NCI-H1694 (cell line): Measurements from ENCODE around the gene PELI3.
"Not testable (repeated sequence)": the region's sequence is repeated elsewhere in the genome, so short reads cannot be mapped to it uniquely, and the experiment has no call there.

ENCODE experiments used
- DNase-seq: peaks from one replicate; lab custom pipeline; 2025; lab: John Stamatoyannopoulos, UW

The PELI3 gene

GRCh38 chr11:66448523-66448922 is 18.2 kb upstream of the PELI3 start:
- DNase-seq = no peak

GRCh38 chr11:66450560-66450959 is 16.1 kb upstream of the PELI3 start:
- DNase-seq = no peak

- DNase-seq = no peak
Measured at GRCh38 chr11:66451663-66452062, 15.0 kb upstream of the PELI3 start.

- DNase-seq = no peak
Measured at GRCh38 chr11:66454247-66454646, 12.5 kb upstream of the PELI3 start.

- no peak for DNase-seq
Measured at GRCh38 chr11:66454828-66455227, 11.9 kb upstream of the PELI3 start.

- DNase-seq = no peak
Measured at GRCh38 chr11:66457826-66458225, 8.9 kb upstream of the PELI3 start.

GRCh38 chr11:66459138-66459778 is 7.4 kb upstream of the PELI3 start:
- no peak for DNase-seq

- DNase-seq = no peak
Measured at GRCh38 chr11:66462010-66462409, 4.7 kb upstream of the PELI3 start.

- DNase-seq = no peak
Measured at GRCh38 chr11:66462911-66463310, 3.8 kb upstream of the PELI3 start.

- DNase-seq = not testable (repeated sequence)
Measured at GRCh38 chr11:66464116-66464515, 2.6 kb upstream of the PELI3 start.

GRCh38 chr11:66464916-66465315 is 1.8 kb upstream of the PELI3 start:
- no peak for DNase-seq

- DNase-seq = no peak
Measured at GRCh38 chr11:66465373-66466224, 1.1 kb upstream of the PELI3 start.

GRCh38 chr11:66467034-66467659 is 442 bp downstream of the PELI3 start:
- no peak for DNase-seq

GRCh38 chr11:66467756-66468155 is 1.1 kb downstream of the PELI3 start:
- no peak for DNase-seq

GRCh38 chr11:66468691-66469090 is 2.0 kb downstream of the PELI3 start:
- no peak for DNase-seq

- no peak for DNase-seq
Measured at GRCh38 chr11:66469441-66469840, 2.7 kb downstream of the PELI3 start.

- no peak for DNase-seq
Measured at GRCh38 chr11:66470015-66470414, 3.3 kb downstream of the PELI3 start.

GRCh38 chr11:66471142-66471541 is 4.4 kb downstream of the PELI3 start:
- DNase-seq = no peak

GRCh38 chr11:66472054-66472453 is 5.3 kb downstream of the PELI3 start:
- DNase-seq = no peak

GRCh38 chr11:66473167-66473566 is 6.5 kb downstream of the PELI3 start:
- DNase-seq = no peak

GRCh38 chr11:66473608-66474515 is 7.2 kb downstream of the PELI3 start:
- no peak for DNase-seq
